B cell (primary cell): Measurements from ENCODE around the gene CEP55. TPM values are rescaled to one million over a fixed set of nuclear protein-coding genes. Genes with fewer than 3 reads are reported as not detected.
"Not testable (repeated sequence)": the region's sequence is repeated elsewhere in the genome, so short reads cannot be mapped to it uniquely, and the experiment has no call there.

Source experiments
- ATAC-seq: fragments of 200-7000 bp; cut with Tn5 transposase; one replicate; pipeline ENCODE4 v1.10.0; 2021; ENCODE audit warnings: low read depth, mild to moderate bottlenecking, moderate number of reproducible peaks, moderate library complexity
- CTCF ChIA-PET: fragments of 350-600 bp; sonication (Branson Sonifier 250); formaldehyde crosslinking; loops from one replicate; lab custom pipeline; 2021; ENCODE audit warnings: antibody characterized with exemption, inconsistent platforms; lab: Charles Lee
- POLR2A ChIA-PET: fragments of 350-600 bp; sonication (Branson Sonifier 250); formaldehyde crosslinking; loops from one replicate; lab custom pipeline; 2021; ENCODE audit warnings: antibody characterized with exemption; lab: Charles Lee
- DNase-seq: peaks from one replicate; pipeline ENCODE4 v3.0.0; 2013
- H2AFZ ChIP-seq: 2 replicates; pipeline ENCODE4 v1.6.1; 2012; ENCODE audit warnings: mild to moderate bottlenecking, low read depth, low read length; ENCODE audit not compliant: insufficient read depth, poor library complexity, severe bottlenecking
- H3K27ac ChIP-seq, 2 donors: 1 replicate in 1 of 2; 2 replicates in 1 of 2; pipeline ENCODE4 v1.5.1; 2012 to 2013; ENCODE audit warnings: low read length in 2 of 2, mild to moderate bottlenecking in 2 of 2, moderate library complexity in 1 of 2
- H3K27me3 ChIP-seq, 4 experiments: fragments of 200-600 bp in 1 of 4; sonication (generic) in 1 of 4; replicated peaks in 1 of 4; 1 replicate in 2 of 4; 2 replicates in 2 of 4; pipeline versions ENCODE4 v1.6.1 to v1.7.0; 2013 to 2016; ENCODE audit warnings: low read length in 3 of 4, mild to moderate bottlenecking in 2 of 4, mixed read lengths in 1 of 4, moderate library complexity in 1 of 4; ENCODE audit not compliant: insufficient read depth in 4 of 4, control insufficient read depth in 3 of 4; ENCODE audit errors: control extremely low read depth in 1 of 4
- H3K36me3 ChIP-seq, 2 experiments: replicated peaks in 1 of 2; 1 replicate in 1 of 2; 2 replicates in 1 of 2; pipeline versions ENCODE4 v1.6.1 to v1.7.1; 2013; ENCODE audit warnings: low read length in 1 of 2; ENCODE audit not compliant: insufficient read depth in 2 of 2, control insufficient read depth in 1 of 2; ENCODE audit errors: control extremely low read depth in 1 of 2, extremely low read depth in 1 of 2
- H3K4me1 ChIP-seq, 2 donors: fragments of 200-600 bp in 1 of 2; sonication (generic) in 1 of 2; 1 replicate in 1 of 2; 2 replicates in 1 of 2; pipeline versions ENCODE4 v1.5.1 to v1.6.1; 2013 to 2017; ENCODE audit warnings: low read length in 2 of 2; ENCODE audit not compliant: control insufficient read depth in 2 of 2, insufficient read depth in 2 of 2
- H3K4me2 ChIP-seq: replicated peaks from 2 replicates; pipeline ENCODE3; 2012; ENCODE audit warnings: mild to moderate bottlenecking, low read depth, low read length; ENCODE audit not compliant: poor library complexity, severe bottlenecking
- H3K4me3 ChIP-seq, 5 experiments: fragments of 200-600 bp in 1 of 5; sonication (generic) in 1 of 5; 1 replicate in 3 of 5; 2 replicates in 2 of 5; pipeline versions ENCODE4 v1.5.1 to v1.7.0; 2011 to 2016; ENCODE audit warnings: low read length in 4 of 5, mild to moderate bottlenecking in 4 of 5, low read depth in 2 of 5, control low read depth in 1 of 5, moderate library complexity in 1 of 5; ENCODE audit not compliant: insufficient read depth in 1 of 5; ENCODE audit errors: control extremely low read depth in 1 of 5, extremely low read depth in 1 of 5
- H3K79me2 ChIP-seq: fragments of 200-600 bp; sonication (generic); one replicate; pipeline ENCODE4 v1.6.0; 2016; ENCODE audit warnings: low read length; ENCODE audit not compliant: control insufficient read depth, insufficient read depth
- H3K9ac ChIP-seq: fragments of 200-600 bp; sonication (generic); 2 replicates; pipeline ENCODE4 v1.6.1; 2017; ENCODE audit warnings: mild to moderate bottlenecking, low read length, moderate library complexity
- H3K9me3 ChIP-seq, 3 donors: one replicate each; pipeline versions ENCODE4 v1.6.1 to v1.7.1; 2013; ENCODE audit warnings: low read length in 2 of 3; ENCODE audit not compliant: control insufficient read depth in 2 of 3, insufficient read depth in 1 of 3; ENCODE audit errors: control extremely low read depth in 1 of 3
- H4K20me1 ChIP-seq: 2 replicates; pipeline ENCODE4 v1.6.0; 2012; ENCODE audit warnings: mild to moderate bottlenecking, low read length; ENCODE audit not compliant: insufficient read depth, control insufficient read depth, poor library complexity, severe bottlenecking
- H3K27ac Mint-ChIP-seq: one replicate; pipeline ENCODE4 v1.8.0; 2021; ENCODE audit warnings: mixed read lengths
- H3K27me3 Mint-ChIP-seq: one replicate; pipeline ENCODE4 v1.8.0; 2021; ENCODE audit warnings: mixed read lengths
- H3K4me1 Mint-ChIP-seq: one replicate; pipeline ENCODE4 v1.8.0; 2021; ENCODE audit warnings: mixed read lengths
- H3K4me3 Mint-ChIP-seq: one replicate; pipeline ENCODE4 v1.8.0; 2021; ENCODE audit warnings: mixed read lengths
- H3K9me3 Mint-ChIP-seq: one replicate; pipeline ENCODE4 v1.8.0; 2022; ENCODE audit warnings: mixed read lengths; ENCODE audit not compliant: insufficient read depth
- EZH2 ChIP-seq: IDR thresholded peaks from 2 replicates; pipeline ENCODE4 v1.6.1; 2012; ENCODE audit warnings: borderline replicate concordance, low read depth, mild to moderate bottlenecking, moderate library complexity, low read length; ENCODE audit not compliant: insufficient read depth, poor library complexity, severe bottlenecking
- WGBS: methylation state at CpG from one replicate; pipeline ENCODE4 v1.1.5; 2013; ENCODE audit warnings: missing lambda C conversion rate; ENCODE audit not compliant: insufficient coverage; 5-methylcytosine and 5-hydroxymethylcytosine counted together
- intact Hi-C: fragments of 100-400 bp; cut with micrococcal nuclease; formaldehyde crosslinking; loops from one replicate; pipeline ENCODE4 v1.10.0; 2022
- polyA plus RNA-seq: library from polyadenylated mRNA; depleted of rRNA; stranded (reverse); fragments of >200 nt; gene quantifications from 2 replicates; pipeline ENCODE4 v1.2.3, GENCODE V29; 2012
- total RNA-seq, 2 donors: library from RNA; stranded (reverse); fragments of 120-200 nt in 1 of 2; gene quantifications; 1 replicate in 1 of 2; 2 replicates in 1 of 2; pipeline versions ENCODE4 v1.2.3 to v1.2.4, GENCODE V29; 2013 to 2022
- TF ChIP-seq, protein P1 (sequence below): fragments of 200-600 bp; IDR thresholded peaks from one replicate; pipeline ENCODE4 v1.8.0; 2022; ENCODE audit warnings: antibody characterized with exemption, mild to moderate bottlenecking

CEP55 gene
- total and polyA plus RNA-seq, 2 donors (not counting 1 experiment from before 2014, with no cell fraction given), result 0.12 to 0.27 TPM

DNA sequence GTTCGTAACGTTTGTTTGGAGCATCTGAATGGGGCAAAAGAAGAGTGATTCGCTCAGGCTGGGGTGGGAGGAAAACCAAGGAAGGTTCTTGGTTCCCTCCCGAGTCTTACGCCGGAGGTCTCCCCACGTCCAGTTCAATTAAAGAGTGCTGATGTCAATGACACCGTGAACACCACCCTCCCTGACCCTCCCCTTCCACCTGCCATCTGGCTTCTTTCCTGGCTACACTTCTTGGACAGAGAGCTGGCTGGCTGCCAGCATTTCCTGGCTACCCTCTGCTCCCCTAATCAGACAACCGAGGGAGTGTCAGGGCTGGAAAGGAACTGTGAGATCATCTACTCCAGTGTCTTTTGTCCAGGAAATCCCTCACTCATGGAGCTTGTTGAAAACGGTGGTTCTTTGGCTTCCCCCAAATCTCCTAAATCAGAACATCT, 46.0 kb downstream of the CEP55 start:
- H3K4me3 ChIP-seq, result no peak overlapping the region
- intact Hi-C loops, result no loop called here
- H3K27me3 Mint-ChIP-seq, result peaks cover 21% of the 10 kb centered on the region
- ChIA-PET CTCF (interaction anchor here (1.6 kb wide), 1 partner anchor 316 kb away, joined by 5 read pairs; no protein-coding TSS in a partner anchor), POLR2A (no interaction called here)
- H4K20me1 ChIP-seq, result no peaks in the 10 kb centered on the region
- H3K9ac ChIP-seq, result no peak overlapping the region
- DNase-seq, result no peak
- no peaks in the 10 kb centered on the region for H3K9me3 ChIP-seq
- no peaks in the 10 kb centered on the region for H3K4me1 ChIP-seq
- no peak overlapping the region for H3K27ac Mint-ChIP-seq
- no peak overlapping the region for H3K4me3 Mint-ChIP-seq
- H3K36me3 ChIP-seq, result no peaks in the 10 kb centered on the region
- H3K27me3 ChIP-seq, result peaks cover 0 to 4% (median 0%) of the 10 kb centered on the region in 4 experiments
- no peak overlapping the region for H3K27ac ChIP-seq
- no peaks in the 10 kb centered on the region for H3K9me3 Mint-ChIP-seq
- no peak overlapping the region for H2AFZ ChIP-seq
- no peak overlapping the region for H3K4me2 ChIP-seq
- H3K4me1 Mint-ChIP-seq, result peaks cover 2% of the 10 kb centered on the region
- H3K79me2 ChIP-seq, result no peaks in the 10 kb centered on the region
- no peak for ATAC-seq
- TF ChIP-seq, protein P1, sequence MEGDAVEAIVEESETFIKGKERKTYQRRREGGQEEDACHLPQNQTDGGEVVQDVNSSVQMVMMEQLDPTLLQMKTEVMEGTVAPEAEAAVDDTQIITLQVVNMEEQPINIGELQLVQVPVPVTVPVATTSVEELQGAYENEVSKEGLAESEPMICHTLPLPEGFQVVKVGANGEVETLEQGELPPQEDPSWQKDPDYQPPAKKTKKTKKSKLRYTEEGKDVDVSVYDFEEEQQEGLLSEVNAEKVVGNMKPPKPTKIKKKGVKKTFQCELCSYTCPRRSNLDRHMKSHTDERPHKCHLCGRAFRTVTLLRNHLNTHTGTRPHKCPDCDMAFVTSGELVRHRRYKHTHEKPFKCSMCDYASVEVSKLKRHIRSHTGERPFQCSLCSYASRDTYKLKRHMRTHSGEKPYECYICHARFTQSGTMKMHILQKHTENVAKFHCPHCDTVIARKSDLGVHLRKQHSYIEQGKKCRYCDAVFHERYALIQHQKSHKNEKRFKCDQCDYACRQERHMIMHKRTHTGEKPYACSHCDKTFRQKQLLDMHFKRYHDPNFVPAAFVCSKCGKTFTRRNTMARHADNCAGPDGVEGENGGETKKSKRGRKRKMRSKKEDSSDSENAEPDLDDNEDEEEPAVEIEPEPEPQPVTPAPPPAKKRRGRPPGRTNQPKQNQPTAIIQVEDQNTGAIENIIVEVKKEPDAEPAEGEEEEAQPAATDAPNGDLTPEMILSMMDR, result no peak
- TF ChIP-seq EZH2, result no peak
- WGBS, result 35% methylated on average over 5 of the region's 10 CpGs

DNA sequence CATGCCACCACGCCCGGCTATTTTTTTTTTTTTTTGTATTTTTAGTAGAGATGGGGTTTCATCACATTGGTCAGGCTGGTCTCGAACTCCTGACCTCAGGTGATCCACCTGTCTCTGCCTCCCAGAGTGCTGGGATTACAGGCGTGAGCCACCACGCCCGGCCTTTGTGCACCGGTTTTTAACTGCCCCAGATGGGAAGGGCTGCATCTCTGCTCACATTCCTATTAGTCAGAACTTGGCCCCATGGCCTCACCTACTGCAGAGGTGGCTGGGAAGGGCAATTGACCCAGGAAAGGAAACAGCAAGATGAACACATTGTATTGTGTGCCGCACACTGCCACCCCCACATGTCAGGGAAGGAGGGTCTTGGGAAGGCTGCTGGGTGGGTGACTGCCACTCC, 50.6 kb downstream of the CEP55 start:
- H3K4me1 ChIP-seq, H3K36me3 ChIP-seq, H3K9me3 ChIP-seq, H3K9ac ChIP-seq, intact Hi-C loops, POLR2A ChIA-PET, H3K4me2 ChIP-seq, H3K27me3 ChIP-seq, H3K27ac ChIP-seq, H3K27ac Mint-ChIP-seq, DNase-seq, H3K4me1 Mint-ChIP-seq, H2AFZ ChIP-seq, H4K20me1 ChIP-seq, ATAC-seq, H3K9me3 Mint-ChIP-seq, H3K27me3 Mint-ChIP-seq, H3K79me2 ChIP-seq, H3K4me3 Mint-ChIP-seq, H3K4me3 ChIP-seq: not testable (repeated sequence)
- WGBS, result 93% methylated on average over 4 of the region's 8 CpGs
- CTCF ChIA-PET, result interaction anchor here (0.7 kb wide), 1 partner anchor 326 kb away, joined by 6 read pairs; no protein-coding TSS in a partner anchor
